Choroid plexus epithelial cell (primary cell): Measurements from ENCODE around the gene MS4A14.

Experiments used
- DNase-seq: peaks from one replicate; pipeline ENCODE4 v3.0.0-alpha.2; 2010; ENCODE audit warnings: low read depth
- H3K4me3 ChIP-seq: 2 replicates; pipeline ENCODE4 v1.5.1; 2011; ENCODE audit warnings: low read depth, mild to moderate bottlenecking, control low read depth, low read length, moderate library complexity
- CTCF ChIP-seq: conservative IDR thresholded peaks from 2 replicates; pipeline ENCODE4 v1.5.1; 2011; ENCODE audit warnings: low read depth, mild to moderate bottlenecking, control low read depth, inconsistent platforms, low read length, moderate library complexity

MS4A14 gene

GRCh38 chr11:60389279-60389910, 6.9 kb upstream of the MS4A14 start:
- TF ChIP-seq CTCF: no peak
- no peak for DNase-seq
- H3K4me3 ChIP-seq: no peak overlapping the region

- no peak overlapping the region for H3K4me3 ChIP-seq
- no peak for TF ChIP-seq CTCF
- no peak for DNase-seq
Measured at GRCh38 chr11:60390419-60390818, 5.8 kb upstream of the MS4A14 start.

- TF ChIP-seq CTCF: no peak
- no peak for DNase-seq
- no peak overlapping the region for H3K4me3 ChIP-seq
Measured at GRCh38 chr11:60392361-60392760, 3.9 kb upstream of the MS4A14 start.

GRCh38 chr11:60393016-60393415, 3.2 kb upstream of the MS4A14 start:
- H3K4me3 ChIP-seq: no peak overlapping the region
- DNase-seq: no peak
- TF ChIP-seq CTCF: no peak

- no peak for TF ChIP-seq CTCF
- H3K4me3 ChIP-seq: no peak overlapping the region
- DNase-seq: no peak
Measured at GRCh38 chr11:60394666-60395380, 1.4 kb upstream of the MS4A14 start.

- H3K4me3 ChIP-seq: no peak overlapping the region
- no peak for DNase-seq
- no peak for TF ChIP-seq CTCF
Measured at GRCh38 chr11:60396799-60397198, 540 bp downstream of the MS4A14 start.

- TF ChIP-seq CTCF: no peak
- H3K4me3 ChIP-seq: no peak overlapping the region
- DNase-seq: no peak
Measured at GRCh38 chr11:60420015-60420414, 23.8 kb downstream of the MS4A14 start.
